CD4-positive, alpha-beta T cell (primary cell): ENCODE measurements around the gene SPRR4. TPM values are rescaled to one million over a fixed set of nuclear protein-coding genes. Genes with fewer than 3 reads are reported as not detected.

Experiments used
- ATAC-seq: fragments of 200-7000 bp; cut with Tn5 transposase; one replicate; pipeline ENCODE4 v1.10.0; 2022; ENCODE audit warnings: mild to moderate bottlenecking; ENCODE audit not compliant: poor library complexity
- CTCF ChIA-PET: fragments of 350-600 bp; sonication (Branson Sonifier 250); formaldehyde crosslinking; loops from one replicate; lab custom pipeline; 2021; ENCODE audit warnings: antibody characterized with exemption, inconsistent platforms; lab: Charles Lee
- POLR2A ChIA-PET: fragments of 350-600 bp; sonication (Branson Sonifier 250); formaldehyde crosslinking; loops from one replicate; lab custom pipeline; 2021; ENCODE audit warnings: antibody characterized with exemption, inconsistent platforms; lab: Charles Lee
- DNase-seq, 14 experiments: peaks; one replicate each; pipeline ENCODE4 v3.0.0-alpha.2; 2013 to 2020; ENCODE audit warnings: mixed read lengths in 2 of 14
- H3K27ac ChIP-seq, 2 donors: one replicate each; pipeline versions ENCODE4 v1.5.1 to v1.7.0; 2013; ENCODE audit warnings: low read length in 2 of 2, low read depth in 1 of 2, mild to moderate bottlenecking in 1 of 2
- H3K27me3 ChIP-seq, 2 experiments: 1 replicate in 1 of 2; 2 replicates in 1 of 2; pipeline versions ENCODE4 v1.6.1 to v1.7.0; 2013; ENCODE audit warnings: low read length in 2 of 2, control low read depth in 1 of 2, mild to moderate bottlenecking in 1 of 2, moderate library complexity in 1 of 2; ENCODE audit not compliant: insufficient read depth in 2 of 2, control insufficient read depth in 1 of 2
- H3K36me3 ChIP-seq: one replicate; pipeline ENCODE4 v1.6.1; 2013; ENCODE audit warnings: low read length, control low read depth; ENCODE audit not compliant: insufficient read depth
- H3K4me1 ChIP-seq: one replicate; pipeline ENCODE4 v1.6.1; 2013; ENCODE audit warnings: low read length, control low read depth; ENCODE audit not compliant: insufficient read depth
- H3K4me3 ChIP-seq: one replicate; pipeline ENCODE4 v1.5.1; 2013; ENCODE audit warnings: mild to moderate bottlenecking, low read length, moderate library complexity
- H3K9me3 ChIP-seq, 2 experiments: 1 replicate in 1 of 2; 2 replicates in 1 of 2; pipeline versions ENCODE4 v1.6.1 to v1.7.0; 2013; ENCODE audit warnings: low read length in 2 of 2, mild to moderate bottlenecking in 2 of 2, control low read depth in 1 of 2, moderate library complexity in 1 of 2; ENCODE audit not compliant: control insufficient read depth in 1 of 2, insufficient read depth in 1 of 2
- H3K27ac Mint-ChIP-seq: one replicate; pipeline ENCODE4 v1.8.0; 2020; ENCODE audit warnings: mixed read lengths
- H3K27me3 Mint-ChIP-seq: one replicate; pipeline ENCODE4 v1.8.0; 2021; ENCODE audit warnings: mixed read lengths
- H3K36me3 Mint-ChIP-seq: one replicate; pipeline ENCODE4 v1.8.0; 2021; ENCODE audit warnings: low read depth, mixed read lengths
- H3K4me1 Mint-ChIP-seq: one replicate; pipeline ENCODE4 v1.8.0; 2021; ENCODE audit warnings: low read depth, mixed read lengths
- H3K4me3 Mint-ChIP-seq: one replicate; pipeline ENCODE4 v1.8.0; 2020; ENCODE audit warnings: mild to moderate bottlenecking, mixed read lengths
- H3K9me3 Mint-ChIP-seq: one replicate; pipeline ENCODE4 v1.8.0; 2020; ENCODE audit warnings: mixed read lengths
- intact Hi-C, 2 experiments: fragments of 100-400 bp; cut with DNase I in 1 of 2; cut with micrococcal nuclease in 1 of 2; formaldehyde crosslinking; loops; one replicate each; pipeline versions ENCODE4 v1.15.1 to v1.9.0; 2023 to 2025; cut with DNase I, micrococcal nuclease
- total RNA-seq, 174 experiments: library from RNA in 2 of 174; stranded (reverse) in 2 of 174; gene quantifications; one replicate each; pipeline ENCODE4 v1.2.3 and lab custom pipeline; 2021 to 2026
- TF ChIP-seq, protein P1 (sequence below): fragments of 200-600 bp; IDR thresholded peaks from one replicate; pipeline ENCODE4 v1.8.0; 2022; ENCODE audit warnings: antibody characterized with exemption, mild to moderate bottlenecking

Gene SPRR4
- total RNA-seq, 2 experiments from 2014 or later: not detected

DNA sequence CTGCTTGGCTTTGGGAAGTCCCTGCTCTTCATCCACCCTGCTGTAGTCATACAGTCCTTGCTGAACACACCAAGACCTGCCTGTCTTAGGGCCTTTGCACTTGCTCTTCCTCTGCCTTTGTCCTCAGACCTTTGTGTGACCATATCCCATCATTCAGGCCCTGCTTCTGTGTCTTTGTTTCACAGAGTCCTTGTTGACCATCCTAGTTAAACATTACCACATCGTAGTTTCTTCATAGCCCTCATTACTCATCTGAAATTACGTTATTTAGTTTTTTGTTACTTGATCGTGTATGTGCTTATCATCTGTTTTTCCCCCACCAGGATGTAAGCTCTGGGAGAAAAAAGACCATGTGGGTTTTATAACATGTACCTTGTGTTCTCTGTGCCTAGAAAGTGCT, 41.8 kb upstream of the SPRR4 start:
- intact Hi-C loops: no loop called here
- Mint-ChIP-seq H3K4me1 (no peaks in the 10 kb centered on the region), H3K27me3 (peaks cover 52% of the 10 kb centered on the region), H3K36me3 (no peaks in the 10 kb centered on the region), H3K9me3 (no peaks in the 10 kb centered on the region), H3K4me3 (no peak overlapping the region), H3K27ac (no peak overlapping the region)
- ATAC-seq: no peak
- Histone ChIP-seq H3K36me3 (no peaks in the 10 kb centered on the region), H3K27me3 (peaks cover 0 to 6% of the 10 kb centered on the region in 2 experiments), H3K27ac (no peak overlapping the region), H3K4me1 (no peaks in the 10 kb centered on the region), H3K4me3 (no peak overlapping the region), H3K9me3 (no peaks in the 10 kb centered on the region)
- no peak for DNase-seq
- TF ChIP-seq, protein P1, sequence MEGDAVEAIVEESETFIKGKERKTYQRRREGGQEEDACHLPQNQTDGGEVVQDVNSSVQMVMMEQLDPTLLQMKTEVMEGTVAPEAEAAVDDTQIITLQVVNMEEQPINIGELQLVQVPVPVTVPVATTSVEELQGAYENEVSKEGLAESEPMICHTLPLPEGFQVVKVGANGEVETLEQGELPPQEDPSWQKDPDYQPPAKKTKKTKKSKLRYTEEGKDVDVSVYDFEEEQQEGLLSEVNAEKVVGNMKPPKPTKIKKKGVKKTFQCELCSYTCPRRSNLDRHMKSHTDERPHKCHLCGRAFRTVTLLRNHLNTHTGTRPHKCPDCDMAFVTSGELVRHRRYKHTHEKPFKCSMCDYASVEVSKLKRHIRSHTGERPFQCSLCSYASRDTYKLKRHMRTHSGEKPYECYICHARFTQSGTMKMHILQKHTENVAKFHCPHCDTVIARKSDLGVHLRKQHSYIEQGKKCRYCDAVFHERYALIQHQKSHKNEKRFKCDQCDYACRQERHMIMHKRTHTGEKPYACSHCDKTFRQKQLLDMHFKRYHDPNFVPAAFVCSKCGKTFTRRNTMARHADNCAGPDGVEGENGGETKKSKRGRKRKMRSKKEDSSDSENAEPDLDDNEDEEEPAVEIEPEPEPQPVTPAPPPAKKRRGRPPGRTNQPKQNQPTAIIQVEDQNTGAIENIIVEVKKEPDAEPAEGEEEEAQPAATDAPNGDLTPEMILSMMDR: no peak
- ChIA-PET POLR2A (no interaction called here), CTCF (no interaction called here)

DNA sequence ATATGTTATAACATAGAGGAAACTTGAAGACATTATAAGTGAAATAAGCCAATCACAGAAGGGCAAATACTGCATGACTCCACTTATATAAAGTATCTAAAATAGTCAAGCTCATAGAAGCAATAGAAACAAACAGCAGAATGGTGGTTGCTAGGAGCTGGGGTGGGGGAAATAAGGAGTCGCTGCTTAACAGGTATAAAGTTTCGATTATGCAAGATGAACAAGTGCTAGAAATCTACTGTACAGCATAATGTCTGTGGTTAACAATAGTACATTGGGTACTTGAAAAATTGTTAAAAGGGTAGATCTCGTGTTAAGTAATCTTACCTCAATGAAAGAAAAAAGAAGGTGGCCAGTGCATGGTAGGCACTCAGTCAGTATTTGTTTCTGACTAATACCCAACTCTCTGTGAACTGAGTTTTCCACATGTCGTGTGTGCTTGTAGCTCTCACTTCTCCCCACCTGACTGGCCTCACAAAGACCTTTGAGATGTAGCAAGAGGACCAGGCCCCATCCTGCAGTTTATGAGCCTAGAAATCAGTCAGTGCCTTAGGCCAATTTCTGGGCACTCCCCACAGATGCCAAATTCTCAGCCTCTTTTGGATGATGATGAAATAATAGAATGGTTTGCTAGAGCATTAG, 38.2 kb upstream of the SPRR4 start:
- Mint-ChIP-seq H3K9me3 (no peaks in the 10 kb centered on the region), H3K27me3 (peaks cover 58% of the 10 kb centered on the region), H3K27ac (no peak overlapping the region), H3K4me1 (no peaks in the 10 kb centered on the region), H3K4me3 (no peak overlapping the region), H3K36me3 (no peaks in the 10 kb centered on the region)
- ATAC-seq (no peak), DNase-seq (no peak)
- intact Hi-C loops: no loop called here
- TF ChIP-seq, protein P1: no peak
- Histone ChIP-seq H3K27me3 (peaks cover 2 to 8% of the 10 kb centered on the region in 2 experiments), H3K36me3 (no peaks in the 10 kb centered on the region), H3K4me3 (no peak overlapping the region), H3K9me3 (no peaks in the 10 kb centered on the region), H3K27ac (no peak overlapping the region), H3K4me1 (no peaks in the 10 kb centered on the region)
- POLR2A ChIA-PET: no interaction called here
- CTCF ChIA-PET: no interaction called here

DNA sequence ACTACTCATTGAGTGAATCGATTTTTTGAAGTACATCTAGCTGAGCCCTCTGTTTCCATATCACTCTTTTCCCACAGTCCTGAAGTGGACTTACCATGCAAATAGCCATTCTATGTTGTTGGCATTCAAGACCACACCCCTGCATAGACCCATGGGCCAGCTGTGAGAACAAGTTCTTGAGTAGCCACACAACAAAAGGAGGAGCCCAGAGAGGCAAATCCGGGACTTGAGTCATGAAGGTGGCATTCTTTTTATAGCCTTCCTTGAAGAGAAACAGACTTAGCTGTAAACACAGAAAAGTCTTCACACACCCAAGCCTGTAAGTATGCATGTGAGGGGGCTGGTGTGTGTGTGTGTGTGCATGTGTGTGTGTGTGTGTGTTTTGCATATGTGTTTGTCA, 37.3 kb upstream of the SPRR4 start:
- no peaks in the 10 kb centered on the region for H3K9me3 ChIP-seq
- no peaks in the 10 kb centered on the region for H3K36me3 ChIP-seq
- H3K27ac ChIP-seq: no peak overlapping the region
- no peak overlapping the region for H3K4me3 ChIP-seq
- POLR2A ChIA-PET: no interaction called here
- TF ChIP-seq, protein P1: no peak
- H3K27ac Mint-ChIP-seq: no peak overlapping the region
- DNase-seq: no peak
- H3K27me3 Mint-ChIP-seq: peaks cover 58% of the 10 kb centered on the region
- H3K27me3 ChIP-seq: peaks cover 2 to 8% of the 10 kb centered on the region in 2 experiments
- CTCF ChIA-PET: no interaction called here
- H3K36me3 Mint-ChIP-seq: no peaks in the 10 kb centered on the region
- no peaks in the 10 kb centered on the region for H3K4me1 ChIP-seq
- no peak overlapping the region for H3K4me3 Mint-ChIP-seq
- no peaks in the 10 kb centered on the region for H3K4me1 Mint-ChIP-seq
- intact Hi-C loops: no loop called here
- ATAC-seq: no peak
- H3K9me3 Mint-ChIP-seq: no peaks in the 10 kb centered on the region
